Aorta (tissue), 5 donors: ENCODE results near the gene TMEM107. TPM values are rescaled to one million over a fixed set of nuclear protein-coding genes. Genes with fewer than 3 reads are reported as not detected.
A peak's percentile ranks its signal among the peaks of the same experiment; 100 is the strongest.

Experiments
- ATAC-seq: fragments of 200-7000 bp; cut with Tn5 transposase; one replicate; pipeline ENCODE4 v1.9.1; 2022; ENCODE audit warnings: moderate library complexity; ENCODE audit not compliant: low FRiP score
- DNase-seq, 2 donors: peaks; one replicate each; pipeline ENCODE4 v3.0.0-alpha.2; 2020
- H3K27ac ChIP-seq, 2 donors: one replicate each; pipeline ENCODE4 v1.5.1; 2013; ENCODE audit warnings: low read length in 2 of 2, mild to moderate bottlenecking in 2 of 2, moderate library complexity in 2 of 2, control low read depth in 1 of 2, inconsistent platforms in 1 of 2, low read depth in 1 of 2
- H3K27me3 ChIP-seq, 2 donors: one replicate each; pipeline ENCODE4 v1.6.1; 2013; ENCODE audit warnings: control low read depth in 1 of 2, low read length in 1 of 2, mild to moderate bottlenecking in 1 of 2, moderate library complexity in 1 of 2; ENCODE audit not compliant: insufficient read depth in 2 of 2, control insufficient read depth in 1 of 2
- H3K36me3 ChIP-seq, 2 donors: one replicate each; pipeline ENCODE4 v1.6.1; 2013; ENCODE audit warnings: control low read depth in 1 of 2, low read length in 1 of 2, mild to moderate bottlenecking in 1 of 2; ENCODE audit not compliant: insufficient read depth in 2 of 2, control insufficient read depth in 1 of 2
- H3K4me1 ChIP-seq, 2 donors: one replicate each; pipeline ENCODE4 v1.6.1; 2013; ENCODE audit warnings: low read length in 2 of 2, control low read depth in 1 of 2, mild to moderate bottlenecking in 1 of 2, moderate library complexity in 1 of 2; ENCODE audit not compliant: insufficient read depth in 2 of 2, control insufficient read depth in 1 of 2
- H3K4me3 ChIP-seq, 2 donors: one replicate each; pipeline ENCODE4 v1.5.1; 2013; ENCODE audit warnings: low read length in 2 of 2, control low read depth in 1 of 2, mild to moderate bottlenecking in 1 of 2
- H3K9me3 ChIP-seq: one replicate; pipeline ENCODE4 v1.6.1; 2013; ENCODE audit warnings: mild to moderate bottlenecking, low read length; ENCODE audit not compliant: control insufficient read depth
- WGBS, 2 donors: extraction: QIAGEN DNeasy Blood & Tissue Kit; methylation state at CpG; one replicate each; pipeline ENCODE4 v1.1.7; 2013; 5-methylcytosine and 5-hydroxymethylcytosine counted together
- intact Hi-C, 2 donors: fragments of 100-400 bp; cut with DNase I; formaldehyde crosslinking; loops; one replicate each; pipeline versions ENCODE4 v1.14.2 to v1.15.0; 2022
- microRNA-seq, 2 donors: library from miRNA; unstranded; fragments of <30 nt; microRNA quantifications; one replicate each; pipeline ENCODE4 v1.2.0, GENCODE V29; 2020
- polyA plus RNA-seq, 2 donors: library from polyadenylated mRNA; stranded (reverse); fragments of 200-250 nt; gene quantifications; one replicate each; pipeline ENCODE4 v1.2.3, GENCODE V29; 2013
- total RNA-seq, 2 donors: library from RNA; stranded (reverse); fragmentation: NEBNext Ultra II Directional; extraction: Animal tissue kit (Norgen Biotek cat#: 25700); gene quantifications; one replicate each; pipeline ENCODE4 v1.2.1, GENCODE V29; 2021
- donor health status: healthy with polysubstance abuse.
- donor health status: Bipolar disorder and iron deficiency.
- donor health status: DM: no; HTN: no; CAD: no.
- donor health status: DM: no; HTN: no; CAD: no.
- donor health status: DM: yes; HTN: yes; CAD: no.

The TMEM107 gene
- total and polyA plus RNA-seq, 4 donors = 8.9 to 20.9 (median 11.1) TPM

- Histone ChIP-seq H3K36me3 (no peaks in the 10 kb centered on the region), H3K4me1 (peaks cover 0 to 2% of the 10 kb centered on the region in 2 donors), H3K27ac (no peak overlapping the region), H3K4me3 (peak overlapping the region; percentile 57 to 81), H3K27me3 (no peaks in the 10 kb centered on the region), H3K9me3 (no peaks in the 10 kb centered on the region)
- 0% methylated on average over 35 of the region's 35 CpGs for WGBS, 2 donors
- peak; percentile 1 for ATAC-seq
- intact Hi-C loops = loop anchor here in 1 of 2 donors (2.0 kb wide), 1 partner anchor 97 kb away; no protein-coding TSS in a partner anchor
- DNase-seq = no peak
Observed at GRCh38 chr17:8125947-8126490, 50.2 kb downstream of the TMEM107 start.

- peaks cover 0 to 2% of the 10 kb centered on the region in 2 donors for H3K4me1 ChIP-seq
- peak overlapping the region; percentile 57 to 81 for H3K4me3 ChIP-seq
- DNase-seq (peak; percentile 80 to 90), ATAC-seq (peak; percentile 80)
- 1% methylated on average over 40 of the region's 40 CpGs for WGBS, 2 donors
- no peaks in the 10 kb centered on the region for H3K36me3 ChIP-seq
- H3K27ac ChIP-seq = no peak overlapping the region
- no peaks in the 10 kb centered on the region for H3K27me3 ChIP-seq
- intact Hi-C loops = loop anchor here in 1 of 2 donors (2.0 kb wide), 1 partner anchor 97 kb away; no protein-coding TSS in a partner anchor
- H3K9me3 ChIP-seq = no peaks in the 10 kb centered on the region
Observed at GRCh38 chr17:8125154-8125946, 50.8 kb downstream of the TMEM107 start.

GRCh38 chr17:8124350-8125153 is 51.6 kb downstream of the TMEM107 start:
- DNase-seq = no peak
- Histone ChIP-seq H3K27ac (no peak overlapping the region), H3K4me3 (peak overlapping the region in 1 of 2 donors; percentile 9), H3K27me3 (no peaks in the 10 kb centered on the region), H3K9me3 (no peaks in the 10 kb centered on the region), H3K4me1 (peaks cover 0 to 2% of the 10 kb centered on the region in 2 donors), H3K36me3 (no peaks in the 10 kb centered on the region)
- no peak for ATAC-seq
- 2% methylated on average over 24 of the region's 24 CpGs for WGBS, 2 donors
- intact Hi-C loops = loop anchor here (2.0 to 5.0 kb wide), 2 partner anchors 38 to 98 kb away; partner anchors contain the start of gene VAMP2 (in 1 of the 2)

GRCh38 chr17:8123695-8124349 is 52.4 kb downstream of the TMEM107 start, which contains the start of gene HES7:
HES7 (minus strand) TSS chr17:8124106; CDS start chr17:8124084, 22 bp downstream.
- Histone ChIP-seq H3K27me3 (no peaks in the 10 kb centered on the region), H3K4me3 (peak within 1 kb of the TSS in 1 of 2 donors; percentile 47), H3K36me3 (no peaks in the 10 kb centered on the region), H3K9me3 (no peaks in the 10 kb centered on the region), H3K4me1 (peaks cover 0 to 2% of the 10 kb centered on the region in 2 donors), H3K27ac (no peak within 1 kb of the TSS)
- WGBS, 2 donors = 0 to 1% methylated on average over 29 of the region's 29 CpGs
- no peak for ATAC-seq
- DNase-seq = peak in 1 of 2 donors; percentile 59
- intact Hi-C loops = loop anchor here (2.0 to 5.0 kb wide), 2 partner anchors 38 to 99 kb away; partner anchors contain the start of gene VAMP2 (in 1 of the 2)

- H3K36me3 ChIP-seq = no peaks in the 10 kb centered on the region
- no peak overlapping the region for H3K27ac ChIP-seq
- H3K9me3 ChIP-seq = no peaks in the 10 kb centered on the region
- H3K4me3 ChIP-seq = peak overlapping the region in 1 of 2 donors; percentile 47
- H3K4me1 ChIP-seq = peaks cover 0 to 2% of the 10 kb centered on the region in 2 donors
- H3K27me3 ChIP-seq = no peaks in the 10 kb centered on the region
- WGBS, 2 donors = 0% methylated on average over 52 to 55 of the region's 55 CpGs
- no peak for ATAC-seq
- intact Hi-C loops = loop anchor here in 1 of 2 donors (5.0 kb wide), 1 partner anchor 39 kb away; the partner anchor contains the start of gene VAMP2
- DNase-seq = peak; percentile 59 to 82
Observed at GRCh38 chr17:8122924-8123694, 53.1 kb downstream of the TMEM107 start.

Small RNA genes within 50 kb of the gene (microRNA-seq; reads per million reads assigned to microRNA genes)
- 7.0 to 78.1 reads per million in 2 donors for gene MIR4521
- 0 to 3.0 reads per million in 2 donors for gene MIR6883

Other genes starting within 250 kb of the TMEM107 start
- gene KCNAB3, start 246.5 kb downstream of the TMEM107 start, total RNA-seq = 1 to 10 TPM in 1 of 2 donors, under 1 TPM in 1; 0.62 to 1.9 TPM
- gene KCNAB3, start 246.5 kb downstream of the TMEM107 start, polyA plus RNA-seq = 1 to 10 TPM in 1 of 2 donors, under 1 TPM in 1; 0.38 to 1.2 TPM
- 100 to 1,000 TPM in 1 of 2 donors, 10 to 100 TPM in 1; 70.3 to 101 TPM for gene TRAPPC1, start 244.4 kb downstream of the TMEM107 start, total RNA-seq
- gene TRAPPC1, start 244.4 kb downstream of the TMEM107 start, polyA plus RNA-seq = 100 to 1,000 TPM in 1 of 2 donors, 10 to 100 TPM in 1; 93.5 to 126 TPM
- 10 to 100 TPM; 18.3 to 29.2 TPM for gene CNTROB, start 244.2 kb downstream of the TMEM107 start, total RNA-seq
- gene CNTROB, start 244.2 kb downstream of the TMEM107 start, polyA plus RNA-seq = 10 to 100 TPM in 1 of 2 donors, 1 to 10 TPM in 1; 6.0 to 39.1 TPM
- not detected for gene GUCY2D, start 173.8 kb downstream of the TMEM107 start, total RNA-seq
- gene GUCY2D, start 173.8 kb downstream of the TMEM107 start, polyA plus RNA-seq = not detected
- 1 to 10 TPM in 1 of 2 donors, under 1 TPM in 1; 0.15 to 1.0 TPM for gene ALOX15B, start 137.3 kb downstream of the TMEM107 start, total RNA-seq
- 1 to 10 TPM in 1 of 2 donors, under 1 TPM in 1; 0.26 to 2.0 TPM for gene ALOX15B, start 137.3 kb downstream of the TMEM107 start, polyA plus RNA-seq
- not detected for gene ALOX12B, start 88.7 kb downstream of the TMEM107 start, total RNA-seq
- under 1 TPM in 1 of 2 donors, not detected in 1; 0.25 TPM for gene ALOX12B, start 88.7 kb downstream of the TMEM107 start, polyA plus RNA-seq
- not detected for gene ALOXE3, start 57.9 kb downstream of the TMEM107 start, total RNA-seq
- not detected for gene ALOXE3, start 57.9 kb downstream of the TMEM107 start, polyA plus RNA-seq
- under 1 TPM; 0.19 to 0.30 TPM for gene HES7, start 52.3 kb downstream of the TMEM107 start, total RNA-seq
- 1 to 10 TPM in 1 of 2 donors, not detected in 1; 1.6 TPM for gene HES7, start 52.3 kb downstream of the TMEM107 start, polyA plus RNA-seq
- gene PER1, start 24.0 kb downstream of the TMEM107 start, total RNA-seq = 100 to 1,000 TPM; 100 to 297 TPM
- 100 to 1,000 TPM in 1 of 2 donors, 10 to 100 TPM in 1; 34.3 to 246 TPM for gene PER1, start 24.0 kb downstream of the TMEM107 start, polyA plus RNA-seq
- 10 to 100 TPM; 73.4 to 80.8 TPM for gene VAMP2, start 13.4 kb downstream of the TMEM107 start, total RNA-seq
- 100 to 1,000 TPM in 1 of 2 donors, 10 to 100 TPM in 1; 59.7 to 105 TPM for gene VAMP2, start 13.4 kb downstream of the TMEM107 start, polyA plus RNA-seq
- 1 to 10 TPM; 5.2 to 8.0 TPM for gene BORCS6, start 13.8 kb upstream of the TMEM107 start, total RNA-seq
- 1 to 10 TPM; 6.4 to 9.4 TPM for gene BORCS6, start 13.8 kb upstream of the TMEM107 start, polyA plus RNA-seq
- 1 to 10 TPM in 1 of 2 donors, under 1 TPM in 1; 0.81 to 3.1 TPM for gene AURKB, start 34.2 kb upstream of the TMEM107 start, total RNA-seq
- not detected for gene AURKB, start 34.2 kb upstream of the TMEM107 start, polyA plus RNA-seq
- 10 to 100 TPM; 43.3 to 59.2 TPM for gene CTC1, start 71.7 kb upstream of the TMEM107 start, total RNA-seq
- gene CTC1, start 71.7 kb upstream of the TMEM107 start, polyA plus RNA-seq = 10 to 100 TPM in 1 of 2 donors, 1 to 10 TPM in 1; 4.6 to 36.4 TPM
- gene PFAS, start 72.9 kb upstream of the TMEM107 start, total RNA-seq = 10 to 100 TPM; 21.3 to 25.4 TPM
- gene PFAS, start 72.9 kb upstream of the TMEM107 start, polyA plus RNA-seq = 1 to 10 TPM; 1.4 to 8.3 TPM
- gene RANGRF, start 112.3 kb upstream of the TMEM107 start, total RNA-seq = 10 to 100 TPM; 20.3 to 21.7 TPM
- 10 to 100 TPM; 28.7 to 53.7 TPM for gene RANGRF, start 112.3 kb upstream of the TMEM107 start, polyA plus RNA-seq
- 1 to 10 TPM; 3.0 to 4.8 TPM for gene SLC25A35, start 119.0 kb upstream of the TMEM107 start, total RNA-seq
- gene SLC25A35, start 119.0 kb upstream of the TMEM107 start, polyA plus RNA-seq = 1 to 10 TPM; 1.0 to 6.6 TPM
- gene ARHGEF15, start 133.9 kb upstream of the TMEM107 start, total RNA-seq = 10 to 100 TPM; 18.6 to 36.5 TPM
- 1 to 10 TPM in 1 of 2 donors, under 1 TPM in 1; 0.75 to 2.1 TPM for gene ARHGEF15, start 133.9 kb upstream of the TMEM107 start, polyA plus RNA-seq
- not detected for gene ODF4, start 163.5 kb upstream of the TMEM107 start, total RNA-seq
- not detected for gene ODF4, start 163.5 kb upstream of the TMEM107 start, polyA plus RNA-seq
- 1,000 to 10,000 TPM; 1,055 to 1,238 TPM for gene RPL26, start 206.8 kb upstream of the TMEM107 start, total RNA-seq
- 1,000 to 10,000 TPM; 3,230 to 6,952 TPM for gene RPL26, start 206.8 kb upstream of the TMEM107 start, polyA plus RNA-seq
- not detected for gene RNF222, start 221.4 kb upstream of the TMEM107 start, total RNA-seq
- not detected for gene RNF222, start 221.4 kb upstream of the TMEM107 start, polyA plus RNA-seq